GM12874 (cell line): Measurements from ENCODE around the gene SMIM44.

ENCODE experiments used
- CTCF ChIP-seq: IDR thresholded peaks from 2 replicates; pipeline ENCODE4 v1.5.1; 2011; ENCODE audit warnings: low read depth, mild to moderate bottlenecking, control low read depth, low read length, moderate library complexity; ENCODE audit not compliant: insufficient read depth

Gene SMIM44

GRCh38 chr19:3440082-3440481 lies 43.2 kb downstream of the SMIM44 start:
- TF ChIP-seq CTCF = peak; percentile 81

- no peak for TF ChIP-seq CTCF
These were observed 48.3 kb downstream of the SMIM44 start for GRCh38 chr19:3434630-3435553.

GRCh38 chr19:3433805-3434540 lies 49.3 kb downstream of the SMIM44 start:
- no peak for TF ChIP-seq CTCF

- TF ChIP-seq CTCF = no peak
These were observed 49.9 kb downstream of the SMIM44 start for GRCh38 chr19:3433313-3433712.
